Stimulated activated naive B cell treated with anti-CD40 and anti-IgM and Interleukin-4, amounts not matched to agents 10 μg/mL and 1 μg/mL and 100 μg/mL, for 72 hours (primary cell): ENCODE measurements around the gene NAALADL2.

ENCODE experiments used
- ATAC-seq, 2 donors: fragments of 150-1000 bp; cut with Tn5 transposase; replicated peaks; 2 replicates each; pipeline ENCODE4 v1.10.0; 2021; ENCODE audit warnings: moderate library complexity in 1 of 2
- DNase-seq: peaks from one replicate; pipeline ENCODE4 v3.0.0; 2021
- H3K27ac Mint-ChIP-seq: one replicate; pipeline ENCODE4 v1.8.0; 2022; ENCODE audit warnings: mild to moderate bottlenecking, mixed read lengths
- H3K27me3 Mint-ChIP-seq, 2 donors: one replicate each; pipeline ENCODE4 v1.8.0; 2022; ENCODE audit warnings: mixed read lengths in 2 of 2
- H3K36me3 Mint-ChIP-seq, 2 donors: one replicate each; pipeline ENCODE4 v1.8.0; 2022; ENCODE audit warnings: mixed read lengths in 2 of 2, mild to moderate bottlenecking in 1 of 2
- H3K4me1 Mint-ChIP-seq, 2 donors: one replicate each; pipeline ENCODE4 v1.8.0; 2022; ENCODE audit warnings: mixed read lengths in 2 of 2, mild to moderate bottlenecking in 1 of 2
- H3K4me3 Mint-ChIP-seq, 2 donors: one replicate each; pipeline ENCODE4 v1.8.0; 2022; ENCODE audit warnings: mild to moderate bottlenecking in 2 of 2, mixed read lengths in 2 of 2, moderate library complexity in 1 of 2
- H3K9me3 Mint-ChIP-seq, 2 donors: one replicate each; pipeline ENCODE4 v1.8.0; 2022; ENCODE audit warnings: mixed read lengths in 2 of 2, mild to moderate bottlenecking in 1 of 2

Gene NAALADL2

GRCh38 chr3:175552929-175553328 lies 693.8 kb downstream of the NAALADL2 start:
- Mint-ChIP-seq H3K9me3 (peaks cover 0 to 3% of the 10 kb centered on the region in 2 donors), H3K27ac (no peak overlapping the region), H3K36me3 (no peaks in the 10 kb centered on the region), H3K27me3 (no peaks in the 10 kb centered on the region), H3K4me1 (no peaks in the 10 kb centered on the region), H3K4me3 (no peak overlapping the region)
- DNase-seq = no peak
- no peak for ATAC-seq

- H3K27ac Mint-ChIP-seq = no peak overlapping the region
- H3K4me3 Mint-ChIP-seq = no peak overlapping the region
- no peak for DNase-seq
- no peak for ATAC-seq
- no peaks in the 10 kb centered on the region for H3K27me3 Mint-ChIP-seq
- no peaks in the 10 kb centered on the region for H3K36me3 Mint-ChIP-seq
- H3K9me3 Mint-ChIP-seq = peaks cover 5 to 6% of the 10 kb centered on the region in 2 donors
- no peaks in the 10 kb centered on the region for H3K4me1 Mint-ChIP-seq
Observed at GRCh38 chr3:175554801-175555200, 695.7 kb downstream of the NAALADL2 start.

DNA sequence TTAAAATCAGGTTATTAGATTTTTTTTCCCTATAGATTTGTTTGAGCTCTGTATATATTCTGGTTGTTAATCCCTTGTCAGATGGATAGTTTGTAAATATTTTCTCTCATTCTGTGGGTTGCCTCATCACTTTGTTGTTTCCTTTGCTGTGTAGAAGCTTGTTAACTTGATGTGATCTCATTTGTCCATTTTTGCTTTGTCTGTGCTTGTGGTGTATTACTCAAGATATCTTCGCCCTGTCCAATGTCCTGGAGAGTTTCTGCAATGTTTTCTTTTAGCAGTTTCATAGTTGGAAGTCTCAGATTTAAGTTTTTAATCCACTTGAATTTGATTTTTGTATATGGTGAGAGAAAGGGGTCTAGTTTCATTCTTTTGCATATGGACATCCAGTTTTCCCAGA lies 699.1 kb downstream of the NAALADL2 start:
- Mint-ChIP-seq H3K9me3 (peaks cover 9 to 10% of the 10 kb centered on the region in 2 donors), H3K27me3 (no peaks in the 10 kb centered on the region), H3K4me3 (no peak overlapping the region), H3K27ac (no peak overlapping the region), H3K36me3 (no peaks in the 10 kb centered on the region), H3K4me1 (no peaks in the 10 kb centered on the region)
- DNase-seq (no peak), ATAC-seq (no peak)

- Mint-ChIP-seq H3K4me1 (no peaks in the 10 kb centered on the region), H3K36me3 (no peaks in the 10 kb centered on the region), H3K4me3 (no peak overlapping the region), H3K9me3 (peaks cover 4 to 5% of the 10 kb centered on the region in 2 donors), H3K27me3 (no peaks in the 10 kb centered on the region), H3K27ac (no peak overlapping the region)
- DNase-seq (no peak), ATAC-seq (no peak)
Observed at GRCh38 chr3:175564363-175564762, 705.2 kb downstream of the NAALADL2 start.

- Mint-ChIP-seq H3K36me3 (no peaks in the 10 kb centered on the region), H3K27me3 (no peaks in the 10 kb centered on the region), H3K4me1 (no peaks in the 10 kb centered on the region), H3K9me3 (no peaks in the 10 kb centered on the region), H3K27ac (no peak overlapping the region), H3K4me3 (no peak overlapping the region)
- ATAC-seq = no peak
- DNase-seq = no peak
Observed at GRCh38 chr3:175571096-175571495, 712.0 kb downstream of the NAALADL2 start.

DNA sequence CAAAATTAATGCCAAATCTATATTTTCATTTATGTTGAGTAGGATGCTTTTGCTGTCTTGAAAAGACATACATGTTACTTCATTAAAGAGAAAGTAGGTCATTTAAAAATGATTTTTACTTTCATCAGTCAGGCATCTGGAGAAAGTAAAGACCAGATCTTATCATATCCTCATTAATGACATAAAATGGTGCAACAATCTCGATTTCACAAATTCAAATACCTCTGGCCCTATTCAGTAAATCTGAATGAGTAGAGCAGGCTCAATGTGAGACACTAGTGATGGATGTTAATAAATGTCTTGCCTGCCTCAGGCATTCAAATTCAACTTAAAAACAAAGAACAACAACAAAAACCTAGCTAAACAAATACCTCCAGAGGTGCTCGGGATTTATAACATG lies 714.1 kb downstream of the NAALADL2 start:
- DNase-seq = no peak
- no peak for ATAC-seq
- no peak overlapping the region for H3K4me3 Mint-ChIP-seq
- H3K27me3 Mint-ChIP-seq = no peaks in the 10 kb centered on the region
- no peaks in the 10 kb centered on the region for H3K36me3 Mint-ChIP-seq
- H3K27ac Mint-ChIP-seq = no peak overlapping the region
- H3K9me3 Mint-ChIP-seq = no peaks in the 10 kb centered on the region
- no peaks in the 10 kb centered on the region for H3K4me1 Mint-ChIP-seq

DNA sequence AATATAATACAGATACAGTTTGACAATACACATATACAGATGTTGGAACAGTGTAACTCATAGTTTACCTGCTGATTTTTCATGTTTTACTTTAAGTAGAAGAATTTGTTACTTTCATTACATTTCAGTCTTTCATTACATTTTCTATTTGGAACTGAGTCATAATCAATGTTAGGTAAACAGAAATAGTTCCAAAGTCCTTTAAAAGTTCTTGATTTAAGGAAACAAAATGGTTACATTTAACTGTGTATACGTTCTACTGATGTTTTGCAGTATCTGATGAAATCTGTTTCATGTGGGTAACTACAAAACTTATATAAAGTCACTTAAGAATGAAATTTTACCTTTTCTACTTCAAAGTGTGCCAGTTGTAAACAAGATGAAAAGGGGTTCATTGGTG lies 721.2 kb downstream of the NAALADL2 start:
- Mint-ChIP-seq H3K9me3 (no peaks in the 10 kb centered on the region), H3K27ac (no peak overlapping the region), H3K36me3 (no peaks in the 10 kb centered on the region), H3K27me3 (no peaks in the 10 kb centered on the region), H3K4me3 (no peak overlapping the region), H3K4me1 (no peaks in the 10 kb centered on the region)
- ATAC-seq (no peak), DNase-seq (no peak)

DNA sequence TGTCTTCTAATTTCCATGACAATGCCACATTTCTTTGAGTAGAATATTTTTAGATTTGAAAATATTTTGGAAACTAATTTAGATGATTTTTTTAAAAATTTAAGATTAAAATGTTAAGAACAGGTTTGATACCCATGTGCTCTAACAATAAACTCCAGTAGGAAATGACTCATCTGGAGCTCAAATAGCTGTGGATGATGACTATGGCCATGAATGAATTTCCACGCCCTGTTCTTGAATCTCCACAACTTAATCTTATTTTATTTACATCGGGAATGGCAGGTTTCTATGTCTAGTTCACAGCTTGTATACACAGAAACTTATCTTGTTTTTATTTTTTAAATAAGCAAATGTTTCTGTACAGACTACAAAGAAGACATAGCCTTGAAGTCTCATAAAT lies 726.8 kb downstream of the NAALADL2 start:
- H3K27me3 Mint-ChIP-seq = no peaks in the 10 kb centered on the region
- no peaks in the 10 kb centered on the region for H3K9me3 Mint-ChIP-seq
- ATAC-seq (no peak), DNase-seq (no peak)
- no peak overlapping the region for H3K4me3 Mint-ChIP-seq
- no peaks in the 10 kb centered on the region for H3K4me1 Mint-ChIP-seq
- no peaks in the 10 kb centered on the region for H3K36me3 Mint-ChIP-seq
- no peak overlapping the region for H3K27ac Mint-ChIP-seq

GRCh38 chr3:175590745-175591144 lies 731.6 kb downstream of the NAALADL2 start:
- Mint-ChIP-seq H3K27ac (no peak overlapping the region), H3K4me1 (no peaks in the 10 kb centered on the region), H3K4me3 (no peak overlapping the region), H3K9me3 (peaks cover 3 to 5% of the 10 kb centered on the region in 2 donors), H3K27me3 (no peaks in the 10 kb centered on the region), H3K36me3 (no peaks in the 10 kb centered on the region)
- no peak for ATAC-seq
- no peak for DNase-seq

- H3K4me3 Mint-ChIP-seq = no peak overlapping the region
Observed at GRCh38 chr3:175591375-175591774, 732.2 kb downstream of the NAALADL2 start.

DNA sequence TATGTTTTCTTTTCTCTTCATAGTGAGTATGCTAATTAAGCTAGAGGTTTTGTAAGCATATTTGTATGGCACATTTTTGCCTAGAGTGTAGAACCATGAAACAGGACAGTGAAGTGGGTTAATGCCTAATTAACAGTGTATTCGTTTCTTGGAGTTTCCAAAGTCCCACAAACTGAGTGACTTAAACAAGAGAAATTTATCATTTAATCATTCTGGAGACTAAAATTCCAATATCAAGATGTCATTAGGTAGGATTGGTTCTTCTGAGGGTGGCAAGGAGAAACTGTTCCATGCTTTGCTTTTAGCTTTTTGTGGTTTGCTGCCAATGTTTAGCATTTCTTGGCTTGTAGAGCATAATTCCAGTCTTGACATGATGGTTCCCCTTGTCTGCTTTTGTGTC lies 734.2 kb downstream of the NAALADL2 start:
- no peak overlapping the region for H3K27ac Mint-ChIP-seq
- H3K4me1 Mint-ChIP-seq = no peaks in the 10 kb centered on the region
- H3K9me3 Mint-ChIP-seq = peaks cover 3 to 5% of the 10 kb centered on the region in 2 donors
- DNase-seq = no peak
- no peak overlapping the region for H3K4me3 Mint-ChIP-seq
- ATAC-seq = no peak
- H3K36me3 Mint-ChIP-seq = no peaks in the 10 kb centered on the region
- no peaks in the 10 kb centered on the region for H3K27me3 Mint-ChIP-seq

More at GRCh38 chr3:175591375-175591774, 732.2 kb downstream of the NAALADL2 start:
- Mint-ChIP-seq H3K27ac (no peak overlapping the region), H3K4me1 (no peaks in the 10 kb centered on the region), H3K27me3 (no peaks in the 10 kb centered on the region), H3K9me3 (peaks cover 3 to 5% of the 10 kb centered on the region in 2 donors), H3K36me3 (no peaks in the 10 kb centered on the region)
- DNase-seq (no peak), ATAC-seq (no peak)

DNA sequence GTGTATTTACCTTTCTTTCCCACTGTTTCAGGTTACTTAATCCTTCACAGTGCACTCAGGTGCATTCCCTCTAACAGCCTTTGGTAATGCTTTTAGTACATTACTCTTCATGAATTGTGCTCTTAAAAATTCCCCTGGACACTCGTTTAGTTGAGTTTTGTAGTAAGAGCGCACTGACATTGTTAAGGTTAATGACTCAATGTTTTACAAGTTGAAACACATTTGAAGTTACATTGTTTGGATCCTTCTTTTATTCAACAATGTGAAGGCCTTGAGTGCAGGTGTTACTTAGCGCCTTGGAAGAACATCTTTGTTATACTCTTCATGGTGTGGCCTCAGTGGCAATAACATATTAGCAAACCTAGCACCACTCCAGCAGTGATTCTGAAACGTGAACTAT lies 739.6 kb downstream of the NAALADL2 start:
- H3K27ac Mint-ChIP-seq = no peak overlapping the region
- no peak overlapping the region for H3K4me3 Mint-ChIP-seq

GRCh38 chr3:175601521-175601920 lies 742.4 kb downstream of the NAALADL2 start:
- no peak for DNase-seq
- Mint-ChIP-seq H3K4me1 (no peaks in the 10 kb centered on the region), H3K27me3 (no peaks in the 10 kb centered on the region), H3K4me3 (no peak overlapping the region), H3K9me3 (peaks cover 0 to 2% of the 10 kb centered on the region in 2 donors), H3K36me3 (no peaks in the 10 kb centered on the region), H3K27ac (no peak overlapping the region)
- ATAC-seq = no peak

More for the DNA sequence above, 739.6 kb downstream of the NAALADL2 start:
- H3K36me3 Mint-ChIP-seq = no peaks in the 10 kb centered on the region
- H3K4me1 Mint-ChIP-seq = no peaks in the 10 kb centered on the region
- no peak for DNase-seq
- H3K9me3 Mint-ChIP-seq = peaks cover 3 to 8% of the 10 kb centered on the region in 2 donors
- H3K27me3 Mint-ChIP-seq = no peaks in the 10 kb centered on the region
- ATAC-seq = no peak

- H3K9me3 Mint-ChIP-seq = peaks cover 0 to 2% of the 10 kb centered on the region in 2 donors
- no peak for ATAC-seq
- H3K4me3 Mint-ChIP-seq = no peak overlapping the region
- DNase-seq = no peak
- no peaks in the 10 kb centered on the region for H3K36me3 Mint-ChIP-seq
- no peaks in the 10 kb centered on the region for H3K4me1 Mint-ChIP-seq
- no peak overlapping the region for H3K27ac Mint-ChIP-seq
- H3K27me3 Mint-ChIP-seq = no peaks in the 10 kb centered on the region
Observed at GRCh38 chr3:175605851-175606250, 746.7 kb downstream of the NAALADL2 start.

DNA sequence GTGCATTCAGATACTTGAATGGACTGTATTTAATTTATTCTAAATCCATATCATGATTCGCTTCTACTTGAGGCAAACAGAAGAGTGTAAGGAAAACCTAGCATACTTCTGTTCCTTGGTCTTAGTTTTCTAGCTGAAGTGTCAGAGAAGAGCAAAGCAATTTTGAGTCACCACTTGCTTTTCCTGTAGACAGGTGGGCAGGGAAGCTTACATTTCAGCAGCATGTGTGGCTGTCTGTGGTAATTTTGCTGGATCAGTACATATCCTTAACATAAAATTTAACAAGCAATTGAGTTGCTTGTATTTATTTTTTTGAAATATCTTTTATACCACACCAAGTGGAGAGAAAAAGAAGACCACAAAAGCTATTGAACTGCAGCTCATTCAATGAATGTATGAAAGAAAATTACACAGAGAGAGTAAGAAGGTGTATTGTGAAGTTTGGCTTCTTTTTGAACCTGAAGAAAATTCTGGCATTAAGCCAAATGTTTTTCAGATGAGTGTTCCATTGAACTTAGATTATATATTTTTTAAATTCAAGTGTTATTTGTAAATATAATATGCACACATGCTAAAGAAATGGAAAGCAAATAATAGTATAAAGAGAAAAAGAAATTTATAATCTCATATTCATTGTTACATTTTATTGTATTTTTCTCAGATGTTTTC lies 747.6 kb downstream of the NAALADL2 start:
- Mint-ChIP-seq H3K27ac (no peak overlapping the region), H3K4me3 (no peak overlapping the region), H3K36me3 (no peaks in the 10 kb centered on the region), H3K4me1 (no peaks in the 10 kb centered on the region), H3K9me3 (peaks cover 0 to 2% of the 10 kb centered on the region in 2 donors), H3K27me3 (no peaks in the 10 kb centered on the region)
- DNase-seq = no peak
- no peak for ATAC-seq

GRCh38 chr3:175608356-175608755 lies 749.2 kb downstream of the NAALADL2 start:
- DNase-seq (no peak), ATAC-seq (no peak)
- H3K9me3 Mint-ChIP-seq = peaks cover 0 to under 1% of the 10 kb centered on the region in 2 donors
- H3K27me3 Mint-ChIP-seq = no peaks in the 10 kb centered on the region
- H3K4me3 Mint-ChIP-seq = no peak overlapping the region
- no peak overlapping the region for H3K27ac Mint-ChIP-seq
- no peaks in the 10 kb centered on the region for H3K36me3 Mint-ChIP-seq
- no peaks in the 10 kb centered on the region for H3K4me1 Mint-ChIP-seq
